ENCODE results near the gene RXRG. TPM values are rescaled to one million over a fixed set of nuclear protein-coding genes. Genes with fewer than 3 reads are reported as not detected.

The RXRG gene
- total RNA-seq, 1 donor from 2014 or later = not detected

DNA sequence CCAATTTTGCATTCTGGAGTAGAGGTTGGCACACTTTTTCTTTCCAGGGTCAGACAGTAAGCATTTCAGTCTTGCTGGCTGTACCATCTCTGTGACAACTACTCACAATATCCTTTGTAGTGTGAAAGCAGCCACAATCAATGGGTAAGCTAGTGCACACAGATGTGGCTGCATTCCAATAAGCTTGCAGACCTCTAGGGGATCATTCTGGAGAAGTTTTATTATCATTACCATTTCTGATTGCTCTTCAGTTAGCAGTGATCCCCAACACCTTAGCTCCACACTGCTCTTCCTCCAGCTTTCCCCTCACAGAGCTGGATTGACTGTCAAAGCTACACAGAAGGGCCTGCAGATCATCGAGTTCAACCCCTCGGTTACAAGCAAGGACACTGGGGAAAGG, 9.1 kb downstream of the RXRG start:
- Mint-ChIP-seq H3K4me3 (ENCODE audit: unreplicated experiment) (no peak overlapping the region), H3K27me3 (ENCODE audit: unreplicated experiment) (peaks cover 12% of the 10 kb centered on the region), H3K9me3 (ENCODE audit: unreplicated experiment) (no peaks in the 10 kb centered on the region), H3K36me3 (ENCODE audit: unreplicated experiment) (no peaks in the 10 kb centered on the region), H3K27ac (ENCODE audit: unreplicated experiment) (no peak overlapping the region), H3K4me1 (ENCODE audit: unreplicated experiment) (no peaks in the 10 kb centered on the region)
- TF ChIP-seq, protein P1, sequence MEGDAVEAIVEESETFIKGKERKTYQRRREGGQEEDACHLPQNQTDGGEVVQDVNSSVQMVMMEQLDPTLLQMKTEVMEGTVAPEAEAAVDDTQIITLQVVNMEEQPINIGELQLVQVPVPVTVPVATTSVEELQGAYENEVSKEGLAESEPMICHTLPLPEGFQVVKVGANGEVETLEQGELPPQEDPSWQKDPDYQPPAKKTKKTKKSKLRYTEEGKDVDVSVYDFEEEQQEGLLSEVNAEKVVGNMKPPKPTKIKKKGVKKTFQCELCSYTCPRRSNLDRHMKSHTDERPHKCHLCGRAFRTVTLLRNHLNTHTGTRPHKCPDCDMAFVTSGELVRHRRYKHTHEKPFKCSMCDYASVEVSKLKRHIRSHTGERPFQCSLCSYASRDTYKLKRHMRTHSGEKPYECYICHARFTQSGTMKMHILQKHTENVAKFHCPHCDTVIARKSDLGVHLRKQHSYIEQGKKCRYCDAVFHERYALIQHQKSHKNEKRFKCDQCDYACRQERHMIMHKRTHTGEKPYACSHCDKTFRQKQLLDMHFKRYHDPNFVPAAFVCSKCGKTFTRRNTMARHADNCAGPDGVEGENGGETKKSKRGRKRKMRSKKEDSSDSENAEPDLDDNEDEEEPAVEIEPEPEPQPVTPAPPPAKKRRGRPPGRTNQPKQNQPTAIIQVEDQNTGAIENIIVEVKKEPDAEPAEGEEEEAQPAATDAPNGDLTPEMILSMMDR (IDR thresholded peaks at IDR 0.05) = no peak
- DNase-seq (ENCODE audit: extremely low spot score, unreplicated experiment) = no peak

DNA sequence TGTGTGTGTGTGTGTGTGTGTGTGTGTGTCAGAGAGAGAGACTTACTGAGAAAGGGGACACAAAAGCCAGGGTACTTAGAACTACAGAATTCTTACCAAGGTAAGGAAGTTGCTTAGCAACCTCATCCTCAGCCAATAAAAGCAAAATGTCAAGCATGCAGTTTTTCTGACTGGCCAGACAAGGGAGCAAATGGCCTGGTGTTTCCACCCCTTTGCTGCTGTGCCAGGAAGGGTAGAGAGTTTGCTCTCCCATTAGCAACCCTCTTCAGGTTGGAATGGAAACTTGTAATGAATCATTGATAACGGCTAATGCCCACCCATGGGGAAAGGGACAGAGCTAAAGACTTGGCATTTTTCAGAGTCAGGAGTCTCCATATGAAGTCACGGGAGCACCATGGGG, 10.6 kb downstream of the RXRG start:
- TF ChIP-seq, protein P1 (IDR thresholded peaks at IDR 0.05) = no peak
- Mint-ChIP-seq H3K4me3 (ENCODE audit: unreplicated experiment) (no peak overlapping the region), H3K27ac (ENCODE audit: unreplicated experiment) (no peak overlapping the region), H3K4me1 (ENCODE audit: unreplicated experiment) (no peaks in the 10 kb centered on the region), H3K27me3 (ENCODE audit: unreplicated experiment) (peaks cover 7% of the 10 kb centered on the region), H3K9me3 (ENCODE audit: unreplicated experiment) (no peaks in the 10 kb centered on the region), H3K36me3 (ENCODE audit: unreplicated experiment) (no peaks in the 10 kb centered on the region)
- no peak for DNase-seq (ENCODE audit: extremely low spot score, unreplicated experiment)

DNA sequence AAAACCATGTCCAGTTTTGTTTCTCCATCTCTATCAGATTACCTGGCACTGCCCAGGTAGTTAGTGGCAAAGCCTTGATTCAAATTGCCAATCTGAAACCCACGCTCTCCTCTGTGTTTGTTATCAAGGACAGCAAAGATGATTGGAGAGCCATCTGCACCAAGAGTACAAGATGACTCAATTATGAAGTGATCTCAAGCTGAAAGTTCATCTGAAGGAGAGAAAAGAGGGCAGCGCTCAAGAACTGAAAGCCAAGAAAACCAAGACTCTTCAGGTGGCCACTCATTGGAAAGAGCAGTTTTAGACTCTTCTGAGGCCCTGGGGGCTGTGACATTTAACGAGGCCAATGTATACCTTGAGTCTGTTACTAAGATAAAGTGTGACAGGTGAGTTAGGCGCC, 13.8 kb downstream of the RXRG start:
- TF ChIP-seq, protein P1 (IDR thresholded peaks at IDR 0.05) = no peak
- no peak for DNase-seq (ENCODE audit: extremely low spot score, unreplicated experiment)

DNA sequence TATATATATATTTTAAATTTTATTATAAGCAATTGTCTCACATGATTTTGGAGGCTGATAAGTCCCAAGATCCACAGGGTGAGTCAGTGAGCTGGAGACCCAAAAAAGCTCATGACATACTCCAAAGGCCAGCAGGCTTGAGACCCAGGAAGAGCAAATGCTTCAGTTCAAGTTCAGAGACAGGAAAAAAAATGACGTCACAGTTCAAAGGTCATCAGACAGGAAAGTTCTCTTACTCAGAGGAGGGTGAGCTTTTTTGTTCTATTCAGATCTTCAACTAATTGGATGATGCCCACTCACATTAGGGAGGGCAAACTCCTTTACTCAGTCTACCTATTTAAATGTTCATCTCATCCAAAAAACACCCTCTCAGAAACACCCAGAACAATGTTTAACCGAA, 18.2 kb downstream of the RXRG start:
- DNase-seq (ENCODE audit: extremely low spot score, unreplicated experiment) = no peak
- H3K4me1 Mint-ChIP-seq (ENCODE audit: unreplicated experiment) = no peaks in the 10 kb centered on the region
- H3K27ac Mint-ChIP-seq (ENCODE audit: unreplicated experiment) = no peak overlapping the region
- H3K27me3 Mint-ChIP-seq (ENCODE audit: unreplicated experiment) = peaks cover 3% of the 10 kb centered on the region
- no peak overlapping the region for H3K4me3 Mint-ChIP-seq (ENCODE audit: unreplicated experiment)
- TF ChIP-seq, protein P1 (IDR thresholded peaks at IDR 0.05) = no peak
- no peaks in the 10 kb centered on the region for H3K36me3 Mint-ChIP-seq (ENCODE audit: unreplicated experiment)
- no peaks in the 10 kb centered on the region for H3K9me3 Mint-ChIP-seq (ENCODE audit: unreplicated experiment)

More for the DNA sequence above, 13.8 kb downstream of the RXRG start:
- no peaks in the 10 kb centered on the region for H3K4me1 Mint-ChIP-seq (ENCODE audit: unreplicated experiment)
- H3K27me3 Mint-ChIP-seq (ENCODE audit: unreplicated experiment) = no peaks in the 10 kb centered on the region
- H3K27ac Mint-ChIP-seq (ENCODE audit: unreplicated experiment) = no peak overlapping the region
- no peak overlapping the region for H3K4me3 Mint-ChIP-seq (ENCODE audit: unreplicated experiment)
- no peaks in the 10 kb centered on the region for H3K36me3 Mint-ChIP-seq (ENCODE audit: unreplicated experiment)
- no peaks in the 10 kb centered on the region for H3K9me3 Mint-ChIP-seq (ENCODE audit: unreplicated experiment)

DNA sequence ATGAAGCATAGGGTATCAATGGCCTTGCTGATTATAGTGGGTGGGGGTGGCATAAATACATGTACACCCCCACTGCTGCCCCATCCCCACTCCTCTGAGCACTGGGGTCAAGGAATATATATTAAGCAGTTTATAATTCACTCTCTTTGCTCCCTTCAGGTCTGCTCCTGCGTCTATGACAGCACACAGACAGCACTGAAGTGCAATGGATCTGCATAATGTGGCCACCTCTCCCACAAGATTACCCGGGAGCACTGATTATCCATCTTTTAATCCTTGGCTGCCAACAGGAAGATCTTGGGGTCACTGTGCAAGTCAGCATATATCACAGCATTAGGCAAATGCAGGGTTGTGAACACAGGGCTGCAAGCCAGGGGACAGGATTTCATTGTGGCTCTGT, 19.3 kb downstream of the RXRG start:
- TF ChIP-seq, protein P1 (IDR thresholded peaks at IDR 0.05) = no peak
- Mint-ChIP-seq H3K9me3 (ENCODE audit: unreplicated experiment) (no peaks in the 10 kb centered on the region), H3K4me3 (ENCODE audit: unreplicated experiment) (no peak overlapping the region), H3K27me3 (ENCODE audit: unreplicated experiment) (peaks cover 3% of the 10 kb centered on the region), H3K4me1 (ENCODE audit: unreplicated experiment) (no peaks in the 10 kb centered on the region), H3K36me3 (ENCODE audit: unreplicated experiment) (no peaks in the 10 kb centered on the region), H3K27ac (ENCODE audit: unreplicated experiment) (no peak overlapping the region)
- DNase-seq (ENCODE audit: extremely low spot score, unreplicated experiment) = no peak

Data from osteocyte (in vitro differentiated cells).